ENCODE measurements around the gene C1orf21.

DNA sequence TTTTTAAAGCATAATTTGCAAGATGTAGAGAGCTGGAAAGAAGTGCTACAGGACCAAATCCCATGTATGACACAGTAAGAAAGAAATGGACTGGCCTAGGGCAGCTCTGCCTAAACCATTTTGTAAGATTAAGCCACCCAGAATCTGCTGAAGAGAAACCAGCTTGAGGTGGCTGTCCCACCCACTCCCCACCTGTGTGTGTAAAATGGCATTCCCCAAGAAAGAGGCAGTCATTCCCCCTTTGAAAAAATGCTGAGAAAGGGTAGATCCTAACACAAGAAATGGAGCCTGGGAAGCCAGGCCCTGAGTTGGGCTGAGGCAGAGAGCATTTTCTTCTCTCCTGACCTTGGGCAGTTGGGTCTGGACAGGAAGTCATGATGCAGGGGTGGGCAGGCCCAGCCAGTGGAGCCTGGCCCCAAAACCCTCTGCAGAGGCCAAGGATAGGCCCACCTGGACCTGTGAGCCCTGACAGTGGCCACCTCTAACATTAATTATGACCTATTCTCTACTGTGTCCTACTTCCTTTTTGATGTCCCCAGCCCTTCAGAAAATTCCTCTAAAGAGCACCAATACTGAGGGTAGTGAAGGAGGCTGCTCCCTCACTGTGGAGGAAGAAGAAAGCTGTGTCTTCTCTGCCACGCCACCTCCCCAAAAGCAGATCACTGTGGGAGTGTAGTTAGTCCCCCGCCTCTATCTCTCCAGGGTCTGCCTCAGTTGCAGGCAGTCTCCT is 273.8 kb downstream of the C1orf21 start:
- TF ChIP-seq POLR2A (IDR thresholded peaks at IDR 0.05; ENCODE audit: low read depth, low read length) (no peak), TAF1 (IDR thresholded peaks at IDR 0.05; ENCODE audit: borderline replicate concordance, low read depth, low read length) (no peak), POLR2AphosphoS5 (IDR thresholded peaks at IDR 0.05; ENCODE audit: low read depth, low read length) (no peak)
